ENCODE results near the gene DYNLT3. TPM values are rescaled to one million over a fixed set of nuclear protein-coding genes. Genes with fewer than 3 reads are reported as not detected.
A peak's percentile ranks its signal among the peaks of the same experiment; 100 is the strongest.

Gene DYNLT3
- total RNA-seq, 1 donor from 2014 or later: 13.7 TPM

DNA sequence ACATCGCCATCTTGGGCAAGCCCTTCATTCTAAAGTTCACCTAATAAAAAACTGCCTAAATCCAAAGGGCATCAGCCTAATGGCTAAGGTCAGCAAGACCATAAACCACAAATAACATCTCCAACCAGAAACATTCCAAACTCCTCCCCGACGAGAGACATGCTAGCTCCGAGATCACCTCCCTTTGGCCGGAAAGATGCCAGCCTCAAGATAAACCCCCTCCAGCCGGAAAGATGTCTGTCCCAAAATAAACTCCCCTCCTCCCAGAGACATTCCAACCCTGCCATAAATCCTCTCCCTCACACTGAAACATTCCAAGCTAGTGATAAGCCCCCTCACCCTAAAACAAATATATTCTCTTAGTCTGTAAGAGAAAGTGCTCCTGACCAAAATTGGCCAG lies 13.3 kb upstream of the DYNLT3 start:
- Mint-ChIP-seq H3K27ac (no peak overlapping the region), H3K36me3 (no peaks in the 10 kb centered on the region), H3K4me3 (no peak overlapping the region), H3K4me1 (ENCODE audit: unreplicated experiment) (peaks cover 5% of the 10 kb centered on the region), H3K27me3 (no peaks in the 10 kb centered on the region), H3K9me3 (no peaks in the 10 kb centered on the region)
- DNase-seq (ENCODE audit: extremely low spot score, unreplicated experiment): no peak
- no peak for TF ChIP-seq CTCF (conservative IDR thresholded peaks at IDR 0.05)

GRCh38 chrX:37854748-37855147 lies 7.4 kb upstream of the DYNLT3 start:
- H3K36me3 Mint-ChIP-seq: no peaks in the 10 kb centered on the region
- H3K9me3 Mint-ChIP-seq: peaks cover 2% of the 10 kb centered on the region
- no peak for TF ChIP-seq CTCF (conservative IDR thresholded peaks at IDR 0.05)
- H3K27me3 Mint-ChIP-seq: no peaks in the 10 kb centered on the region
- DNase-seq (ENCODE audit: extremely low spot score, unreplicated experiment): no peak
- no peak overlapping the region for H3K4me3 Mint-ChIP-seq
- no peak overlapping the region for H3K27ac Mint-ChIP-seq
- H3K4me1 Mint-ChIP-seq (ENCODE audit: unreplicated experiment): no peaks in the 10 kb centered on the region

DNA sequence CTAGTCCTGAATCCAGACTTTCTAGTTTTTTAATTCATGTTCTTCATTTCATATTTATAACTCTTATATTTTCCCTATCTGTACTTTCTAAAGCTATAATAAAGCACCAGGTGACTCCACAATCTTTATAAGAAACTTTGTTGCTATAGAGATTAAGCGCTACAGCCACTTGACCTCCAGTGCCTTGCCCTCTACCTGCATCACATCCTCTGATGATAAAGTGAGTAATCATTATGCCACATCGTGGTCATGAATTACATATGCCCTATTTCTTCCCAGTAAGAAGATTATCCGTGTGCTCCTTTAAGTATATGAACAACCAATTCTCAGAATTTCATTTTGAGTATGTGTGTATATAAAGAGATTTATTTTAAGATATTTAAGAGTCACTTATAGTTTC lies 6.8 kb upstream of the DYNLT3 start:
- no peaks in the 10 kb centered on the region for H3K36me3 Mint-ChIP-seq
- no peaks in the 10 kb centered on the region for H3K4me1 Mint-ChIP-seq (ENCODE audit: unreplicated experiment)
- H3K27ac Mint-ChIP-seq: no peak overlapping the region
- no peaks in the 10 kb centered on the region for H3K27me3 Mint-ChIP-seq
- no peak for TF ChIP-seq CTCF (conservative IDR thresholded peaks at IDR 0.05)
- H3K4me3 Mint-ChIP-seq: no peak overlapping the region
- peaks cover 4% of the 10 kb centered on the region for H3K9me3 Mint-ChIP-seq
- DNase-seq (ENCODE audit: extremely low spot score, unreplicated experiment): no peak

GRCh38 chrX:37847733-37848197 lies 394 bp upstream of the DYNLT3 start:
- Mint-ChIP-seq H3K27me3 (no peaks in the 10 kb centered on the region), H3K27ac (peak overlapping the region; percentile 80), H3K9me3 (peaks cover 4% of the 10 kb centered on the region), H3K4me1 (ENCODE audit: unreplicated experiment) (no peaks in the 10 kb centered on the region), H3K36me3 (no peaks in the 10 kb centered on the region), H3K4me3 (peak overlapping the region; percentile 87)
- TF ChIP-seq CTCF (conservative IDR thresholded peaks at IDR 0.05): no peak
- DNase-seq (ENCODE audit: extremely low spot score, unreplicated experiment): no peak

GRCh38 chrX:37846558-37846933 lies 825 bp downstream of the DYNLT3 start:
- no peak overlapping the region for H3K27ac Mint-ChIP-seq
- H3K4me1 Mint-ChIP-seq (ENCODE audit: unreplicated experiment): no peaks in the 10 kb centered on the region
- no peaks in the 10 kb centered on the region for H3K27me3 Mint-ChIP-seq
- no peak for DNase-seq (ENCODE audit: extremely low spot score, unreplicated experiment)
- no peak for TF ChIP-seq CTCF (conservative IDR thresholded peaks at IDR 0.05)
- H3K36me3 Mint-ChIP-seq: no peaks in the 10 kb centered on the region
- peak overlapping the region; percentile 81 for H3K4me3 Mint-ChIP-seq
- peaks cover 4% of the 10 kb centered on the region for H3K9me3 Mint-ChIP-seq

DNA sequence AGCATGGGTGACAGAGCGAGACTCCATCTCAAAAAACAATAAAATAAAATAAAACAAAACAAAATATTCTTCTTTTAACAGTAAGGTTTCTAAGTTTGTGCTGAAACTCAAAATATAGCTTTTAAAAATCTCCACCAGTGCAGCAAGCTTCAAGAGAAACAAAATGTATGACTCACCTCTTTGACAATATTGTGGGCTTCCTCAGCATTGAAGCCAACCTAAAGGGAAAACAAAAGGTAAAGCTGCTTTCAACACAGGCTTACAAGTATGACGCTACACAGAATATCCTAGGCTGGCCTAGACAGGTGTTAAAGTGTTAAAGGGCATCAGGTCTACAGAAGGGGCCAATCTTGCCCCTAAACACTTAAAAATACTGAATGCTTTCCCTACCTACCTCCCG lies 1.2 kb downstream of the DYNLT3 start:
- Mint-ChIP-seq H3K36me3 (peaks cover under 1% of the 10 kb centered on the region), H3K4me1 (ENCODE audit: unreplicated experiment) (no peaks in the 10 kb centered on the region), H3K27ac (no peak overlapping the region), H3K9me3 (peaks cover 4% of the 10 kb centered on the region), H3K4me3 (peak overlapping the region; percentile 81), H3K27me3 (no peaks in the 10 kb centered on the region)
- no peak for DNase-seq (ENCODE audit: extremely low spot score, unreplicated experiment)
- TF ChIP-seq CTCF (conservative IDR thresholded peaks at IDR 0.05): no peak

All from type B pancreatic cell (in vitro differentiated cells).